Cerebellar cortex (tissue), 1 donor: ENCODE measurements around the gene MINAR2.
A peak's percentile ranks its signal among the peaks of the same experiment; 100 is the strongest.

Experiments used
- DNase-seq: peaks from one replicate; pipeline ENCODE4 v3.0.0-alpha.2; 2015; ENCODE audit warnings: low spot score

The MINAR2 gene, protein sequence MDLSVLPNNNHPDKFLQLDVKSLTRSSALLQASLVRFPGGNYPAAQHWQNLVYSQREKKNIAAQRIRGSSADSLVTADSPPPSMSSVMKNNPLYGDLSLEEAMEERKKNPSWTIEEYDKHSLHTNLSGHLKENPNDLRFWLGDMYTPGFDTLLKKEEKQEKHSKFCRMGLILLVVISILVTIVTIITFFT

DNA sequence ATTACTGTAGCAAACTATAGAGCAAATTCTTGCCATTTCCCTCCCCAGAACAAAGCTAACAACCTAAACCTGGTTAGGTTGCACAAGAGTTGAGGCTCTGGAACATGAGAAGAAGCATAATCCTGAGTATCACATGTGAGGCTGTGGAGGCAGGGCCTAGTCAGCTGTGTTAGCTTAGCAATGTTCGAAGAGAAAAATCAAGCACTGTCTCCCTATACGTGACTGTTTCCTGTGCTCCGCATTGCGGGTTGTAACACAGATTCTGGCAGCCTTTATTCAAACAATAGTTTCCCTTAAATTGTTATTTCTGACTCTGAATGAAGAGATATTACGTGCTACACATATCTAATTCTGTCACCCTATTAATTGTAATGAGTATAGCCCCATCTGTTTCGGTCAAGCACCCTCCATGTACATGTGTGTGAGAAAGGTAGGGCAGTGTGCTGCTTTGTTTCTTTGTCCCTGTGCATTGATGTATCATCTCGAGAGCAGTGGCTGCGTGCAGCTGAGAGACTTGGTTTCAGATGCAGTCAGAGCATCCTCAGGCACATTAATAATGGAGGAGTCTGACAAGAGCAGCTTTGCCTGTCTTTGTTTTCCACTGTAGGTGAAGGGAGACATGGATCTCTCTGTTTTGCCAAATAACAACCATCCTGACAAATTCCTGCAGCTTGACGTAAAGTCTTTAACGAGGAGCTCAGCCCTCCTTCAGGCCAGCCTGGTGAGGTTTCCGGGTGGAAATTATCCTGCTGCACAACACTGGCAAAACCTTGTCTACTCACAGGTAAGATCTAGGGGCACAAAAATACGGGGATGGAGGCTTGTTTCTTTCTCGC, at the start of gene MINAR2:
MINAR2 (plus strand) TSS at position 523 of the 836 bp plus-strand sequence; CDS start at position 620, 97 bp downstream.
- DNase-seq: no peak

DNA sequence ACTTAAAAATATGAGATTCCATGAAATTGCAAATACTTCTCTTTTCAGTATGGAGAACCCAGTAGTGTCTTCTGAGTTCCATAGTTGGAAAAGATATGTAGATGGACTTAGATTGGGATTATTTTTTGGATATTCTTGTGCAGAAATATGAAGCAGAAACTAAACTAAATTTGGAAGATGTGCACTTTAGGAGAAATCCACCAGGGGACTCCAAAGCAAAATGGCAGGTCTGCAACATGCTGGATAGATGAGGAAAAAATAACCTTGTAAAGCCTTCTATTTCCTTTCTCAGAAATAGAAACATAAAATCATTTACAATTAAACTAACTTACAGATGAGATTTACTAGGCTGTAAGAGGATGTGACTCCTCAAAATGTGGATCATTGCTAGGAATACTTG, 49.2 kb upstream of the MINAR2 start:
- DNase-seq: no peak

DNA sequence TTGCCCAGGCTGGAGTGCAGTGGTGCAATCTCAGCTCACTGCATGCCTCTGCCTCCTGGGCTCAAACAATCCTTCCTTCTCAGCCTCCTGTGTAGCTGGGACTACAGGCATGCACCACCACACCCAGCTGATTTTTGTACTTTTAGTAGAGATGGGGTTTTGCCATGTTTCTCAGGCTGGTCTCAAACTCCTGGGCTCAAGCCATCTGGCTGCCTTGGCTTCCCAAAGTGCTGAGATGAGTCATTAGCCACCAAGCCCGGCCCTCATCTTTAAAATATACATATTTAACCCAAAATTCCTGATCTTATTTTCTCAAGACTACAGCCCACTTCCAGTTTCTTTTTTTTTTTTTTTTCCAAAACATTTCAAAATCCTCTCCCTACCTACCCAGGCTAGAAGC, 31.7 kb upstream of the MINAR2 start:
- DNase-seq: no peak

DNA sequence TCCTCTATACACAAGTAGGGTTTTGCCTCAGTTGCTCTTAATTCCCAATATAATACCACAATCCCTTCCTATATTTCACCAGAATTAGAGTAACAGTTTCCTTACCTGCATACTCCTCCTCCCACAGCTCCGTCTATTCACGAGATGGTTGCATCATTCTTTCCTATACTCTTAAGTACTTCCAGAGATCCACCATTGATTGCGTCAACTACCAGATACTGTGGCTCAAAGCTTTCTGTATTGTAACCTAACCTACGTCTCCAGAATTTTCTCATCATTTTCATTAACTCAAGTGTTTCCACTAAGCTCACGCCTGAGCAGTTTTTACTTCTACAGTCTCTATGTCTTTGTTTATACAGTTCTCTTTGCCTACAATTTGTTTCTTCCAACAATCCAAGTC, 31.2 kb upstream of the MINAR2 start:
- DNase-seq: no peak

DNA sequence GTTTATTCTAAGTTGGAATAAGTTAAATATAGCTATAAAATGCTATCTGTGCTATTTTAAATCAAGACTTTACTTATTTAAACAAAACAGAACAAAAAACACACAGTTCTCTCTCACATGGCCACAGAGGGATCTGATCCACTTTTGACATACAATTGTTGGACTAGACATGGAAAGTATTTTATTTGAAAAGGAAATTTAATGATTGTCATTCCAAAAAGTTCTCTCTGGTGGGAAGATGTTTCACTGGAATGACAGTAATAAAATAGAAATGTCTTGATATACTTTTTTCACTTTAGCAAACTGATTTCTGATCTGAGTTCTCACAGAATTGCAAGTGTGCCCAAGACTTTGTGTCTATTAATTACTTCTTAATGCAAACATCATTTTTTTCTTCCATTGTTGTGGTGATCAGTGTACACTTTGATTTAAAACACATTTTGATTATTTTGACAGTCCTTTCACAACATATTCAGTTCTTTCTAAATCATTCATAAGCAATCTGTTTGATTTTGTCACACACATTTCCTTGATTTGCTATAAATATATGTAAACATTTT, 30.1 kb upstream of the MINAR2 start:
- DNase-seq: no peak

DNA sequence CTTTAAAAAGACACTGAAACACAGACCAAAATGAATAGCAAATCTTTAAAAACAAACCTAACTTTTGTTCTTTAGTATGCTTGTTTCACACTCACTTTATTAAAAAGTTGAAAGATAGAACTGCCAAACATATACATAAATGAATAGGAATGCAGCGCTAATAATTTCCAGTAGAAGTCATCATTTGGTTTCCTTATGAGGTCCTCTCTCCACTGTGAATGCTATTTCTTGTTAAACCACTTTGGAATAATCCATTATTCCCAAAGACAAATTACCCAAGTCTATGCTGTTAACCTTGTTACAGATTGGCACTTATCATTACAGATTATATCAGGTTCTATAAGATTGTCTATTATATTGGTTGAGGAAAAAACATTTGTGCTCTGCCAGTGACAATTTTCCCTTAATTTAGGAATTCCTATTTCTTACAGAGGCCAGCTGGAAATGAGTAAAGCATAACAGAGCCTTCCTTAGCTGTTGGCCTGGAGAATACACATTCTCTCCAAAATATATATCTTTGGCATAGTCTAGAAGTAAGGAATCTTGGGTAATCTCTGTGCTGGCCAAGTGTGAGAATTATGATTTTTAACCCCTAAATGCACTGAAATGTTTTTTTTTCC, 29.3 kb upstream of the MINAR2 start:
- no peak for DNase-seq

DNA sequence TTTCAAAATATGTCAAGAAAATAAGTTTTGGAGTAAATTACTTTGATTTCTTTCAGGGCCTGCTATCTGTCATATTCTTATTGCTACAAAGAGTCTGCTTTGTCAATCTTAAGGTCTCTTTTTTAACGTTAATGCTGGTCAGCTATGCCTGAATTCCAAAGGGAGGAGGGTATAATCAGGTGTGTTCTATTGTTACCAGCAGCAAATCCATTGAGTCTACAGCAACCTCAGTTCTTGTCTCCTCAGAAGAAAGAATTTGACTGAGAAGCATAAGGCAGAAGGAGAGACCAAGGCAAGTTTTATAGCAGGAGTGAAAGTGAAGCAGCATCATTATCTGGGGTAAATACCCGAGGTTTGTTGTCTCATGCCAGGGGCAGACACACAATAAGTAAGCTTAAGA, 23.7 kb upstream of the MINAR2 start:
- no peak for DNase-seq

DNA sequence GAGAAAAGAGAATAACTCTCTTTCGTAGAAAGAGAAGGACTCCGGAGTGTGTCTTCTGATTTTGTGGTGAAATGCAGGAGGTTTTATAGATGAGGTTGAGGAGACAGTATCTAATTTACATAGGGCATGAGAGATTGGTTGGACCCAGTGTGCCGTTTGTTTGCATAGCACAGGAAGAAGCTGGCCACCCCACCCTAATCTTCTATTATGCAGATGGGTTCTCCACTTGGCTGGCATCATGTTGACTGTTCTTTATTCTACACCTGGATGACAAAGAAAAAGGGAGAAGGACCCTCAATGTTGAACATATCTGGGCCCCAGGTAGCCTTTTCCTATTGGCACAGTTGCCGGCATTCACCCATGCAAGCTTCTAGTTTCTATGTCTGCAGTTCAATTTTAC, 23.2 kb upstream of the MINAR2 start:
- no peak for DNase-seq

DNA sequence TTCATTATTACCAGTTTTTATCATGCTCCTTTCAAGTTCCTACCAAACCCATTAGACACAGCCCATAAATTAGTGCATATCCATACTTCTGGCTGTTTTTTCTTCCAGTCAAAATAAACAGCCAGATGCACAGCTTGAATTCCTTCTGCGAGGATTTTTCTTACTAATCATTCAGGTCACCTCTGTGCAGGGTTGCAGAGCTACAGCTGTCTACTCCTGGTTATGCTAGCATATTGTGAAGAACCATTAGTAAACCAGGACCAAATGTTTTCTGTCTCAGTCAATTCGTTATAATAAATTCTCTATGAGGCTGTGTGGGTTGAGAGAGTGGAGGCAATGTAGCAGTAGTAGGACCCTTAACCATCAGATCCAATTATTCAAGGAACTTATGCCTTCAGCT, 8.1 kb upstream of the MINAR2 start:
- DNase-seq: no peak

DNA sequence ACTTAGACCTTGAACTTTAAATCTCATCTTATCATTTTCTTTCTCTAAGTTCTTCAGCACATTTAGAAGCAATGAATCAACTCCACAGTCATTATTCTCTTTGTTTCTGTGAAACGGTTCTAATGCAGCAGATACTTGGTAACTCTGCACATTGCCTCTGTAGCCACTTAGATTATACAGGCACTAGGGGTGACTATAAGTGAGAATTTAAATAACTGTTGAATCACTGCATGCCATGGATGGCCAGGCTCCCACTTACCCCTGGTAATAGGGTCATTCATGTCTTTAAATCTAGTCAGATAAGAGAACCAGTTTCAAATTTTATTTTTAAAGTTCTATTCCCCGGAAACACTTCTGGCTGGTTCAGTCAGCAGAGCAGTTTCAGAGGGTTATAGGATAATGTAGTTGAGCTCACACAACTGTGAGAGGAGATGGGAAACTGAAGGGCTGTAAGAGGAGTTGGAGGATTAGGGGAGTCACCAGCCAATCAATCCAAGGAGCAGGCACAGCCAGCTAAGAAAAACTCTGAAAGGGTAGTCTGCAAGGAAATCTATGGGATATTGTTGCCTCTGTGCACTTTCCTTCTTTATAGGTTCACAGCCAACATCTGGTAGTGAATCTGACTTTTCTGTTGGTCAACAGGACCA, 4.2 kb upstream of the MINAR2 start:
- no peak for DNase-seq

DNA sequence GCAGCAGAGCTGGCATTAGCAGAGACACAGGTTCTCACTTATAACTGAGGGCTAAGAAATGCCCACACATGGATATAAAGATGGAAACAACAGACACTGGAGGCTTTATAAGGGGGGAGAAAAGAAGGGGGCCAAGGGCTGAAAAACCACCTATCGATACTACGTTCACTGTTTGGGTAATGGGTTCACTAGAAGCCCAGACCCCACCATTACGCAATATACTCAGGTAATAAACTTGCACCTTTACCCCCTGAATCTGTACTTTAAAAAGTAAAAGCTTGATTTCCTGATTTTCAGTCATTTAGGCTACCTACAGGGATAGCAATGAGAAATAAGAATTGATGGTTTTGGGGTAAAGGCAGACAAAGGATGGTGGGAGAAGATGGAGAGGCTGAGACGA, 1.9 kb upstream of the MINAR2 start:
- DNase-seq: no peak

DNA sequence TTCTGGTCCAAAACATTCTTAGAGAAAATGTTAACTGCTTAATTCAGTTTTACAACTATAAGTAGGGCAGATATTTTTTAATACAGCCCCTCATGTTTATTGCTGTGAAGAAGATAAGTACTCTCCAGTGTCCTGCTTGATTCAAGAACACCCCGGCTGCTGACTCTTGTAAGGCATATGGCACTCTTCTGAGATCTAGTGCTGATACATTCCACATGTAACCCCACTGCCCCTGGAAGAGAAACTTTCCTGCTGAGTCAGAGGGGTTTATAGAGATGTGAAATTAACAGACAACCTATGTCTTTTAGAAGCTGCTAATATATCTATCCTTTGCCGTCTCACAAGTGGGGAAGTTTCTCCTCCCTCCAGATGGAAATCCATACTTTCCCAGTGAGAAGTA, 1.0 kb upstream of the MINAR2 start:
- DNase-seq: no peak

DNA sequence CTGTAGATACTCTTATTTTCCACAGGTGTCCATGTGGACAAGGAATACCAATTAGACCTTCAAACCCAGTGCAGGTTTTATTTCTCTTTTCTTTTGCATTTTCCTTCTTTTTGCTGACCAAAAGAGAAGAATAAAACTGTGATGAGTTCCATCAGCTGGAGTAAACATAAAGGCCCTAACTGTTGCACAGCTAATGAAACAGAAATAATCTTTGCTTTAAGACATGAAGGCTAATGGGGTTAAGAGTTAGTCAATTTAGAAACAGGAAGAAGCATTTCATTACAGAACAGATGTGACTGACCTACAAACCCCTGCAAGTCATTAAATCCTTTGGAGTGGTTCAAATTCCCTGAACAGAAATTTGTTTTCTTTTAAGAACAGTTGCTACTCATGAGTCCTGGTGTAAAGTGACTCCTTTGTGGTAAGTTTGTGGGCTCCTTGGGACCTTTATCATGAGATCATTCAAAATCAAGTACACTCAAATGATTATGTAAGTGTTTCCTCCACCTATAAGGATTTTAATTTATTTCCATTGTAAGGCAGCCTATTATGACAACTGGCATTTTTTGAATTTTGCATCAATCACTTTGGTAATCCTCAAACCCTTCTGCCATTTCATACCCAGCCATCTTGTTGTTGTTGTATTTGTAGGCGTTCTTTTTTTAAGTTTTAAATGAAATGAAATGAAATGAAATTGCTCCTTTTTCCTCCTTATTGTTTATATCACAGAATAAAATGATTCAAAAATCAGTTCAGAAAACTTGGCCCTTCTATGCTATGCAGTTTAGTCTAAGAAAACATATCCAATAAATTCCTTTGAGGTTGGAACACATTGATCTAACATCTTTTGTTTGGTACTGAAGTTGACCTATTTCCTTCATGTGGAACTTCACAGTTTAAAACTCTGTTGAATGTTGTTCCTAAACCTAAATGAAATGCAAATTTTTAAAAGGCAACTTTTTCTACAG, 1.3 kb downstream of the MINAR2 start:
- DNase-seq: no peak

DNA sequence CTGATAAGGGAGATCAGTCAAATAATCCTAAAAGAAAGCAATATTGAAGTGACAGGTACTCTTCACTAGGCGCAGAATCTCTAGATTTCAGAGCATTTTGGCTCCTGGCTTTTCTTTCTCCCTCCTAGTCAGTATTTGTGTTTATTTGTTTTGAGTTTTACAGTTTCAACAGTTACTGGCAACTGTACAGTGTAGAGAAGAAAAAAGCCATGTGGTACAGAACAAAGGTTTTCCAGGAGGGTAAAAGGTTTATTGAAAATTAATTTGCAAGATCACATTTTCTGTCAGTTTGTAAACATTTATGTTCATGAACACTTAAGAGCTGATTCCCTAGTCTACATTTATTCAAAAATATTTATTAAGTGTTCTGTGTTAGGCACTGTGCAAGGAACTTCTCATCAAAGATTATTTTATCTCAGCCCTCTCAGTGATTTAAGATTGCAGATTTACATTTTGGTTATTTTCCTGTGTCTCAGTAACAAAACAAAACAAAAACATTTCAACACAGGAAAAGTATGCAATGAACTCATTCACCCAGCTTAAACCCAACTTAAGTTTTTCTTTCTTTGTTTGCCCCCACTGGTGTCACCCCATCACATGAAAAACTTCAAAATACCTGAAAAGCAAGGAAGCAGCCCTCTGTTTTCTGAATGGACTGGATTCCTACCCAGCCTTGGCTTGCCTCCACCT, 12.9 kb downstream of the MINAR2 start:
- no peak for DNase-seq

DNA sequence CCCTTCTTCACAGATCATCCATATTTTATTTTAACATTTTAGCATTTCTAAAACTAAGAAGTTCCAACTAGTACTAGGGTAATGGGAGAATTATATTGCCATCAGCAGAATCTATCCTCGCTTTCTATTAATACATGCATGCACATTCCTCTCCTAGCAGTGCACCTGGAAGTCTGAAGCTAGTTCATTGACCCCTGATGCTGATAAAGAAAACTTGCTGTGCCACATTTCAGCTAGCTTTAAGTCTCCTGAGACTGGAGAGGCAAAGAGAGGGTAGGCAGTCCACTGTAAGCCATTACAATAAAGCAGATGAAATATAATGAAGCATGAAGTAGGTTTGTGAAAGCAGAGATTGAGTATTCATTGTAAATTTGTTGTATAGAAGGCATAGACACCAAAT, 15.8 kb downstream of the MINAR2 start:
- no peak for DNase-seq

DNA sequence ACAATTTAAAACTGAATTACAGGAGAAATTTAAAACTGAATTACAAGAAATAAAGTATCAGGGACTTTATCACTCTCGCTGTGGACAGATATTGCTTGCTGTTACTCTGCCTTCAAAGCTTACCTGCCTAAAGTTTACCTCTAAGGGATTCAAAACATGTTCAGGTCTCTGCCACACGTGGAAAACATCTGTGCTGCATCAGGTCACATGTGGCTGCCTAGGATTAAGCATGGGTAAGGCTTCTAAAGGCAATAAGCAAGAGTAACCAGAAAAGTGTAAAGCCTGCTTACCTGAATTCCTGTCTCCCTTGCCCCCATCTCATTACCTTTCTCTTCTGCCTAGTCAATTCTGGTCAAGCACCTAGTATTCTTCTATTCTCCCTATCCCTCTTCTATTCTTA, 18.9 kb downstream of the MINAR2 start:
- no peak for DNase-seq

DNA sequence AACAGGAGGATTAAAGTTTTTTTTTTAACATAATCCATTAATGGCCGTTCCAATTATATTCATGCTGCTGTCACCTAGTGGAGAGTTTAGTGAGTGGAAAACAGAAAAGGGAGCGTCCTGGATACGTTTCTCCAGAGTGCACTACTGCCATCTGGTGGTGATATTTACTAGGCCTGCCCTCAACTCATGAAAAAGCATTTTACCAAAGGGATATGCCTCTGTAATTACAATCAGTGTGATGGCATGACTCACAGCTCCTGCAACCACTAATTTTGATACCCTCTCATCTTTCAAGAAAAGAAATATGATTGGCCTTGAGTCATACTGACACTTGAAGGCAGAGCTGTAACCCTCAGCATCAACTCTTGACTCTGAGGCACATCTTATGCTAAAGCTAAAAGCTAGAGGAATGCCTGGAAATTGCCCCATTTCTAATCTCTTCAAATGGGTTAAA, 20.1 kb downstream of the MINAR2 start:
- DNase-seq: peak; percentile 77

DNA sequence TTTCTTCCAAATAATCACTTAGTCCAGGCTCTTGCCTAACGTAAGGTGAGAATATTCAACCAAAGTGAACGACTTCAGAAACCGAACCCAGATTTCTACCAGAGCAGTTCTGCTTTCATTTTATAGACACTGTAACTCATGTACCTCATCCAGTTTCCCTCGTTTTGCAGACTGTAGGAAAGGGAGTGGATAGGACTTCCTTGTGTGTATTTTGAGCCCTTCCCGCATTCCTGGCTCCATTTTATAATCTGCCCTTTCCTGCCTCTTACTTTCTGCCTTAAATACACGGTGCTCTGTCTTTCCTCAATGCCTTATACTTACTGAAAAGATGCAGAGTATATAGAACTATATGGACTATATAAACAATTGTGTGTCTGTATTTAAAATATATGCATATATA, 20.8 kb downstream of the MINAR2 start:
- DNase-seq: no peak

DNA sequence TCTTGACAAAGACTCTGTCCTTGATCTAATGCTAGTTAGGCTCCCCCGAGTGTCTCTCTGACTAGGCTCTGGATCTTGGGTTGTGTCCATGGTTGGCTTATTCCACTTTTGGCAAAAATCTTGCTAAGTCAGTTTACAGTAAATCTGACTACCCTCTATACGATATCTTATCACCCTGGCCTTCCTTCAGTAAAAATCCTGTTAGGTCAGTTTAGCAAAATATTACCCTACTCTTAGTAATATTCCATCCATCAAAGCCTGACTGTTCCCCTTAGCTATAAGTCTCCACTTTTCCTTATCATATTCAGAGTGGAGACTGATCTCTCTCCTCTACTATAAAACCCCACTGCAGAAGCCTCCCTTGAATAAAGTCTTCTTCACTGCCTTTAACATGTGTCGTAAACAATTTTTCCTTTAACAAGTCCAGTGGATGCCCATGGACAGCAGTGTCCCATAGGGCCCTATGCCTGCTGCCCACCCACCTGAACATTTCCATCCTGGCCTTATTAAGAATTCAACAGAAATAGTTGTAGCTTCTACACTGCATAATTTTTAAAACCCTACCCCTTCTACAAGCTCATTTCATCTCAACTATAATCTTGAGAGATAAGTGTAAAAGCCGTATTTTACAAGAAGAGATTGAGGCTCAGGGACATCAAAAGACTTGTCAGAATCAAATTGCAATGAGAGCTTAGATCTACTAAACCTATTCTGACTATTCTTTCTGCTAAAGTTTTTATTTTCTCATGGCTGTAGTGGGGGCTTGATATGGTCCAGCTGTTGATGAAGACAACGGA, 22.3 kb downstream of the MINAR2 start:
- DNase-seq: no peak
